ENCODE data around the gene PSMG1.

The PSMG1 gene

DNA sequence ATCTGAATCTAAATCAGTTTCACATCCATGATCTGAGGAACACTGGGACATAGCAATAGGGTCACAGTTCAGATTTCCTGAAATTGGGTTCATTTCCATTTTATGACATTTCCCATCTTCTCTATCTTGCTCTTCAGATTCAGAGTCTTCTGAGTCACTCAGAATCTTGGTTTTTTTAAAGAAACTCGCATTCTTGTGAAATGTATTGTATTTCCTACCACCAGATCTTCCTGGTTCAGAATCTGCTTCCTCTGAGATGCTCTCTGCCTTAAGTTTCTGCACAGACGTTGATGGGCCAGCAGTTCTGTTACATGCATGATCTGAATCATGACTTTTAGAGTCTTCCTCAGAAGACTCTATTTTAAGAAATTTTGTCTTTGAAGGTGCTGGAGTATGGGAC, 15.5 kb upstream of the PSMG1 start:
- Histone ChIP-seq H3K27me3 (replicated peaks; ENCODE audit: insufficient read depth, low read length) (no peaks in the 10 kb centered on the region), H4K20me1 (ENCODE audit: insufficient read depth, low read length) (no peaks in the 10 kb centered on the region), H3K4me1 (ENCODE audit: low read length) (peaks cover 19% of the 10 kb centered on the region), H3K9me3 (replicated peaks; ENCODE audit: insufficient read depth, low read length) (no peaks in the 10 kb centered on the region), H3K79me2 (ENCODE audit: low read length) (peaks cover 4% of the 10 kb centered on the region; the same call in 1 of the 2 replicates), H3K4me3 (ENCODE audit: low read length) (no peak overlapping the region), H3K9me2 (replicated peaks; ENCODE audit: insufficient read depth, low read length) (no peaks in the 10 kb centered on the region), H2AFZ (ENCODE audit: low read length) (no peak overlapping the region), H3K4me2 (ENCODE audit: low read depth, low read length) (no peak overlapping the region), H3K9ac (ENCODE audit: low read length) (no peak overlapping the region), H3K36me3 (replicated peaks; ENCODE audit: insufficient read depth, low read length) (peaks cover 15% of the 10 kb centered on the region; the same call in 1 of the 2 replicates), H3F3A (ENCODE audit: insufficient read depth, low read length) (peaks cover 19% of the 10 kb centered on the region; the same call in 1 of the 2 replicates), H3K27ac (ENCODE audit: low read length) (no peak overlapping the region)
- no peak for TF ChIP-seq EZH2phosphoT487 (IDR thresholded peaks at IDR 0.05; ENCODE audit: low read length)
- TF ChIP-seq, protein P1, sequence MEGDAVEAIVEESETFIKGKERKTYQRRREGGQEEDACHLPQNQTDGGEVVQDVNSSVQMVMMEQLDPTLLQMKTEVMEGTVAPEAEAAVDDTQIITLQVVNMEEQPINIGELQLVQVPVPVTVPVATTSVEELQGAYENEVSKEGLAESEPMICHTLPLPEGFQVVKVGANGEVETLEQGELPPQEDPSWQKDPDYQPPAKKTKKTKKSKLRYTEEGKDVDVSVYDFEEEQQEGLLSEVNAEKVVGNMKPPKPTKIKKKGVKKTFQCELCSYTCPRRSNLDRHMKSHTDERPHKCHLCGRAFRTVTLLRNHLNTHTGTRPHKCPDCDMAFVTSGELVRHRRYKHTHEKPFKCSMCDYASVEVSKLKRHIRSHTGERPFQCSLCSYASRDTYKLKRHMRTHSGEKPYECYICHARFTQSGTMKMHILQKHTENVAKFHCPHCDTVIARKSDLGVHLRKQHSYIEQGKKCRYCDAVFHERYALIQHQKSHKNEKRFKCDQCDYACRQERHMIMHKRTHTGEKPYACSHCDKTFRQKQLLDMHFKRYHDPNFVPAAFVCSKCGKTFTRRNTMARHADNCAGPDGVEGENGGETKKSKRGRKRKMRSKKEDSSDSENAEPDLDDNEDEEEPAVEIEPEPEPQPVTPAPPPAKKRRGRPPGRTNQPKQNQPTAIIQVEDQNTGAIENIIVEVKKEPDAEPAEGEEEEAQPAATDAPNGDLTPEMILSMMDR (IDR thresholded peaks at IDR 0.05; ENCODE audit: low read length), result no peak
- no peak for TF ChIP-seq EZH2 (optimal IDR thresholded peaks at IDR 0.05; ENCODE audit: low read depth, low read length)
- DNase-seq, result no peak

DNA sequence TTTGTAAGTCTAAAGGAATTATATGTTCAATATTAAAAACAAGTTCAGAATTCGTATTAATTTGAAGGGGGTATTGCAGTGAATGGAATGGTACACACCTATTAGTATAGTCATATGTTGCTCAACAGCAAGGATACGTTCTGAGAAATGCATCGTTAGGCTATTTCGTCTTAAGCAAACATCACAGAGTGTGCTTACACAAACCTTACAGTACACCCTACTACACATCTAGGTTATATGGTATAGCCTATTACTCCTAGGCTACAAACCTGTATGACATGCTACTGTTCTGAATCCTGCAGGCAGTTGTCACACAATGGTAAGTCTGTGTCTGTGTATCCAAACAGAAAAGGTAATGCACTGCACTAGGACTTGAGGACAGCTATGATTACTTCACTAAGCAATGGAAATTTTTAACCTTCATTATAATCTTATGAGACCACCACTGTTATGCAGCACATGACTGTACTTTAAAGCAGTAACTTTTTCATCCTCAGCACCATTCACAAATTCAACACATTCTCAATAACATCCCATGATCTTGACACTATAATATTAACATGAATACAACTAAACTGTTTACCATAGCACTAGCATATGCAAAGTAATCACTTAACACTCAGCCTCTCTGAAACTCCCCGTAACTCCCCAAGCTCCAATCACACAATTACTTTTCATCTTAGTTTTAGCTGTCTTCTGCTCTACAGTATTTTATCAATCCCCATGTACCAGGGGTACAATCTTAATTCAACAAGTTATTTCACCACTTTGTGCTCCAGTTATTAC, 14.4 kb upstream of the PSMG1 start:
- no peak for DNase-seq
- Histone ChIP-seq H3K36me3 (replicated peaks; ENCODE audit: insufficient read depth, low read length) (peaks cover 22% of the 10 kb centered on the region; the same call in 1 of the 2 replicates), H2AFZ (ENCODE audit: low read length) (no peak overlapping the region), H3K9me3 (replicated peaks; ENCODE audit: insufficient read depth, low read length) (no peaks in the 10 kb centered on the region), H3F3A (ENCODE audit: insufficient read depth, low read length) (peaks cover 19% of the 10 kb centered on the region; the same call in 1 of the 2 replicates), H3K4me2 (ENCODE audit: low read depth, low read length) (no peak overlapping the region), H3K79me2 (ENCODE audit: low read length) (peaks cover 4% of the 10 kb centered on the region; the same call in 1 of the 2 replicates), H3K27me3 (replicated peaks; ENCODE audit: insufficient read depth, low read length) (no peaks in the 10 kb centered on the region), H3K4me1 (ENCODE audit: low read length) (peaks cover 19% of the 10 kb centered on the region), H3K9ac (ENCODE audit: low read length) (no peak overlapping the region), H4K20me1 (ENCODE audit: insufficient read depth, low read length) (no peaks in the 10 kb centered on the region), H3K4me3 (ENCODE audit: low read length) (no peak overlapping the region), H3K9me2 (replicated peaks; ENCODE audit: insufficient read depth, low read length) (no peaks in the 10 kb centered on the region), H3K27ac (ENCODE audit: low read length) (no peak overlapping the region)
- no peak for TF ChIP-seq EZH2 (optimal IDR thresholded peaks at IDR 0.05; ENCODE audit: low read depth, low read length)
- TF ChIP-seq, protein P1 (IDR thresholded peaks at IDR 0.05; ENCODE audit: low read length), result no peak
- no peak for TF ChIP-seq EZH2phosphoT487 (IDR thresholded peaks at IDR 0.05; ENCODE audit: low read length)

DNA sequence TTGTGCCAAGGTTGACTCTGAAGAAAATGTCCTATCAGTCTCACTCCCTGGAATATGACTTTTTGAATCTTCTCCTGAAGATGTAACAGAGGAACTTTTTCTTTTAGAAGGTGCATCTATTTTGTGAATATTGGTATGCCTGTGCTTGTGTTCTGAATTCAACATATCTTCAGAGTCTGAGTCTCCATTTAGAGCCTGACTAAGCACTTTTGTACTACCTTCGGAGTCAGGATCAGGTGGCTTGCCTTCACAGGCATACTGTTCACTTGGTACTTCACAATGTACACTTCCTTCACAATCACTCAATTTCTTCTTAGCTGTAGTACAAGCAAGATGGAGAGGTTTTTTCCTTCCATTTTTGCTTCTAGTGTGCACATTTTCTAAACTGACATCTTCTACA, 13.6 kb upstream of the PSMG1 start:
- H3K9me2 ChIP-seq (replicated peaks; ENCODE audit: insufficient read depth, low read length), result no peaks in the 10 kb centered on the region
- peaks cover 17% of the 10 kb centered on the region; the same call in 1 of the 2 replicates for H3K36me3 ChIP-seq (replicated peaks; ENCODE audit: insufficient read depth, low read length)
- H3K4me2 ChIP-seq (ENCODE audit: low read depth, low read length), result peak overlapping the region; percentile 68
- H3K9me3 ChIP-seq (replicated peaks; ENCODE audit: insufficient read depth, low read length), result no peaks in the 10 kb centered on the region
- peaks cover 19% of the 10 kb centered on the region for H3K4me1 ChIP-seq (ENCODE audit: low read length)
- no peak for TF ChIP-seq EZH2 (optimal IDR thresholded peaks at IDR 0.05; ENCODE audit: low read depth, low read length)
- TF ChIP-seq EZH2phosphoT487 (IDR thresholded peaks at IDR 0.05; ENCODE audit: low read length), result no peak
- TF ChIP-seq, protein P1 (IDR thresholded peaks at IDR 0.05; ENCODE audit: low read length), result no peak
- H3K4me3 ChIP-seq (ENCODE audit: low read length), result peak overlapping the region; percentile 47
- no peaks in the 10 kb centered on the region for H4K20me1 ChIP-seq (ENCODE audit: insufficient read depth, low read length)
- no peaks in the 10 kb centered on the region for H3K27me3 ChIP-seq (replicated peaks; ENCODE audit: insufficient read depth, low read length)
- H3K79me2 ChIP-seq (ENCODE audit: low read length), result peaks cover 4% of the 10 kb centered on the region; the same call in 1 of the 2 replicates
- H3F3A ChIP-seq (ENCODE audit: insufficient read depth, low read length), result peaks cover 19% of the 10 kb centered on the region; the same call in 1 of the 2 replicates
- peak overlapping the region; percentile 56; the same call in 1 of the 2 replicates for H3K27ac ChIP-seq (ENCODE audit: low read length)
- no peak for DNase-seq
- H3K9ac ChIP-seq (ENCODE audit: low read length), result peak overlapping the region; percentile 32; the same call in 1 of the 2 replicates
- peak overlapping the region; percentile 27 for H2AFZ ChIP-seq (ENCODE audit: low read length)
